HL-60/S4 treated with phorbol 12-myristate 13-acetate at 8.2 ng/mL for 4 days and 3 days (cell line): ENCODE data around the gene CELF4.

Source experiments
- in situ Hi-C: fragments of 300-500 bp; cut with MboI; formaldehyde crosslinking; loops from 2 replicates; pipeline ENCODE4 v1.15.0; 2022; ENCODE audit warnings: low sequenced_read_pairs

CELF4 gene

DNA sequence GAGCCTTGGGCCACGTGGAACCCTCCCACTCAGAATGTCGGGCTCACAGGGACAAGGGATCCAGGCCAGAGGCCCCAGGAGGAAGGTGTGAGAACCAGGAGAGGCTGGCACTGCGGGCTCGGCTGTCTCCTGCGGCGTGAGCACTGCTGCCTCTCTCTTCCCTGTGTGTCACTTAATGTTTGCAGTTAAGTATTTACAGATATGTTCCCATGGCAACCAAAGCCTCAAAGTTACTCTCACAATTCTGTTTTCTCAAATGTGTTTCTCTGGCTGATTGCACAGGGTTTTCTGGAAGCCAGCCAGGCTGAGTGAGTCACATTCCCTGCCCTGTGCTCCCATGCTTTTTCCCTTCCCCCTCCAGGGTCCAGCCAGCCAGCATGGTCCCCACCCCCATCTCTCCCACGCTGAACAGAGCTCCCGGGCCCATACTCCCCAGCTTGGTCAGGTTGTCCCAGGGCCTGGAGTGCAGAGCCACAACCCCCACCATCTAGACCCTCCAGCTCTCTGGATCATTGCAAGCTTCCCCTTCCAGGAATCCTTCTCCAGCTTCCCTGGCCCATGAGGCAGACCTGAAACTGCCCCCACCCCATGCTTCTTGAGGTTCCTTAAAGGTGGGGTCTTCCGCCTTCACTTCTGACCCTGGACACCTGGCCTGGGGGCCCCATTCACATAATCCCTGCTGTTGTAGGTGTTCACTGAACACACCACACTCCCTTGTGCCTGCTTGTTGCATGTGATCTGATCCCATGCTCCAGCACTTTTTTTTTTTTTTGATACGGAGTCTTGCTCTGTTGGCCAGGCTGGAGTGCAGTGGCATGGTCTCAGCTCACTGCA lies 265.9 kb downstream of the CELF4 start:
- in situ Hi-C loops = no loop called here

DNA sequence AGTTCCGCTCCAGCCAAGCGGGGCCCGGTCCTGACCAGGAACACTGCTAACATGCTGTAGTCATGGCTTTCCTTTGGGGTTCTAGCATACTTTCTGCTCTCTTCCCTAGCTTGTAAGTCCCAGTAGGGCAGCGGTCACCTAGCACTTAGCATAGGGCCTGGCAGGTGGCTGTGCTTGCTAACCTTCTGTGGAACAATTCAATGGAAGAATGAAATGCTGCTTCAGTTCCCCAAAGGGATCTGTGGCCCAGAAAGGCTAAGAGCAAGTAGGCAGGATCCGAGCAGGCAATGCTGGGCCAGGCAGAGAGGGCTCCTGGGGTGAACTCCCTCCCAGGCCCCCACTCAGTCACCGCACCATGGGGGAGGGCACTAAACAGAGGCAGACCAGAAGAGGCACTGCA lies 266.8 kb downstream of the CELF4 start:
- in situ Hi-C loops = no loop called here

DNA sequence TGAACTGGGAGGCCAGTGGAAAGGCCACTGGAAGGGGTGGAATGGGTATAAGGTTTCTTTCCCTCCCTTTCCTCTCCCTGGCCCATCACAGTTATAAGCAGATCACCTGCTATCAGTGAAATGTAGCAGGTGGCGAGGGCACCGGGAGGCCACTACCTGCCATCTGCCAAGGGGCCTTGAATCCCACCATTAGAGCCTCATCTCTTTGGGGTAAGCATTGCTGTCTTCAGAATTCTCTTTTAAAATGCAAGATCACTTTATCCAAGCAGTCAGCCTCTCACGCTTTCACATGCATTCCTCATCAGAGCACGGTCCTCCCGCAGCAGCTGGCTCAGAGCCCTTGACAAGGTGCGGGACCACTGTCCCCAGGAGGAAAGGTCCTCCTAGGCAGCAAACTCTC lies 268.5 kb downstream of the CELF4 start:
- in situ Hi-C loops = no loop called here

DNA sequence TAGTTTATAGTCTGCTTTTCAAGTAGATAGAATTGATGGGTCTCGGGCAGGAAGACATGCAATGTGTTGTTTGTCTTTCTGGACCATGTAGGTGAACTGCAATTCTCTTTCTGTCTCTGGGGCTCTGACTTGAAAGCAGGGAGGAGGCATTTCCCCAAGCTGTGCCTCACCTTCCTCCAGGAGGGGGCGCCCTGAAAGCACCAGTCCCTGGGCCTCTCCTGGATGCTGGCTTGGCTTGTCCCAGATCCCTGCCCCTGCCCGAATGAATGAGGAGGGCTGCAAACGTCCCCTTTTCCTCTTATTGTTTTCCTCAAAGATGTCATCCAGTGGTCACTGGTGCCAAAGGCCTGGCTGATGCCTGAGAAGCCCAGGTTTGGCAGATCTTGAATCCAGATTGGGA lies 270.6 kb downstream of the CELF4 start:
- in situ Hi-C loops = no loop called here

DNA sequence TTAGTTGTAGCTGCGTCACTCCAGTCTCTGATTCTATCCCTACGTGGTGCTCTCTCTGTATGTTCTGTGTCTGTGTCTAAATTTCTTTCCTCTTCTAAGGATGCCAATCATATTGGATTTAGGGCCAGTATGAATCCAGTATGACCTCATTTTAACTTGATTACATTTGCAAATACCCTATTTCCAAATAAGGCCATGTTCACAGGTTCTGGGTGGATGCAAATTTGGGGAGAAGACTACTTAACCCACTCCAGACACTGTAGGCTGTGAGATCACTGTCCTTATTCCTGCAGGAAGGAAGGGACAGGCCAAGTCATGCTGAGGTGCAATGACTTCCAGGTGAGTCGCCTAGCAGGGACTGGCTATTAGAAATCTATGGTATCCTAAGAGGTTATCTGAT lies 272.2 kb downstream of the CELF4 start:
- in situ Hi-C loops = no loop called here

DNA sequence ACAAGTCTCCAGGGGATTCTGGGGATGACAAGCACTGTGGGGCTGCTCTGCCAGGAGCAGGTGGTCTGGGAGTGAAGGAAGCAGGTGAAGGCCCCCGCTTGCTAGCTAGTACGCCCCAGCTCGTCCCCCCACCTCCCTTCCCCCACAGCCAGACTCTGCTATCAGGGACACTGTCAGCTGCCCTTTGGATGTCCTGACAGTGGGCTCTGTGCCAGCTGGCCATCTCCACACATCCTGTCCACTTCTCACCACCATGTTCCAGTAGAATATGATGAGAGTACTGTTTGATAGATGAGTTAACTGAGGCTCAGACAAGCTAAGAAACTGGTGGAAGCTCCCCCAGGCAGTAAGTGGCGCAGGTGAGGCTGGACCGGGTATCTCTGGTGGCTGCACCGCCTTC lies 276.2 kb downstream of the CELF4 start:
- in situ Hi-C loops = no loop called here

DNA sequence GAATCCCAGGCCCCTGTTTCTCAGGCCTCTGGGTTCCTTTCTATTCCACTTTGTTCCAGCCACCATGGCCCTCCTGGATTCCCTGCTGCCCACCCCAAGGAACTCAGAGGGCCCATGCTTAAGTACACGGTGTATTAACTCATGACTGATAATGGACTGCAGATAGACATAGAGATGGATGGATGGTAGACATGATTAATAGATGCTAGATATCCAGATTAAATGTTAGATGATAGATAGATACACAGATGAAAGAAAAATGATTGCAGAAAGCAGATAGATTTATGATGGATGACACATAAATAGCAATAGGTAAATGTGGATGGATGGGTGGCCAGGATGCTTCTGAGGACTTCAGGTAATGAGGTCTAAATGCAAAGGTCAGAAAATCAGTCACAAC lies 278.0 kb downstream of the CELF4 start:
- in situ Hi-C loops = no loop called here

DNA sequence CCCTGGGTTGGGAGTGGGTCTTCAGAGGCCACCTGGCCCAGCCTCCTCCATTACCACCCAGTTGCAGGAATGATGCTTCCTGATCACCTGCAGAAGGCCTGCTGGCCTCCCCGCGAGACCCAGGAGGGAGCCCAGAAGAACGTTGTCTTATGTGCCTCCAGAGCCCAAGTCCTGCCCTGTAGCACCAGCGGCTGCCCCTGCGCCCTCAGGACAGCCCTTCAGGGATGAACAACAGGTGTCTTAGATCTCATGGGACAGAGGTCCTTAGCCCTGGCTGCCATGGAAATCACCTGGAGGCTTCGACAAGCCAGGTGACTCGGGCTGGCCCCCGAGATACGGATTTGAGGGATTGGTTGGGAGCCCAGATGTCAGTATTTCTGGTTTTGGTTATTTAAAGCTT lies 278.8 kb downstream of the CELF4 start:
- in situ Hi-C loops = no loop called here

DNA sequence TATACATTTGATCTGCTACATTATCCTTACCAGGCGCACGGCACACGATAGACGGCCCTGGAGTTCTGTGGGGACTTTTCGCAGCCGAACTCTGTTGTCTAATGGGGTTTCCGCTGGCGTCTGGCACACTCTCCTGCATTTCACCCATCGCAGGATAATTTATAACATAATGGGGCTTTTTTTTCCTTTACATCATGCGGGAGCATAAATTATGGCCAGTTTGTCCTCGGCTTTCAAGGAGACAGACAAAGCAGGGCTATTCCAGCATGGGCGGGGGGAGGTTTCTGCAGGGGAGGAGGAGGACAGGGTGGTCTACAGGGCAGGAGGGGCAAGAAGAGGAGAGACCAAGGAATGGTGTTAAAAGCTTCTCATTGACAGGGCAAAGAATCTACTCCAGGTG lies 279.8 kb downstream of the CELF4 start:
- in situ Hi-C loops = no loop called here

DNA sequence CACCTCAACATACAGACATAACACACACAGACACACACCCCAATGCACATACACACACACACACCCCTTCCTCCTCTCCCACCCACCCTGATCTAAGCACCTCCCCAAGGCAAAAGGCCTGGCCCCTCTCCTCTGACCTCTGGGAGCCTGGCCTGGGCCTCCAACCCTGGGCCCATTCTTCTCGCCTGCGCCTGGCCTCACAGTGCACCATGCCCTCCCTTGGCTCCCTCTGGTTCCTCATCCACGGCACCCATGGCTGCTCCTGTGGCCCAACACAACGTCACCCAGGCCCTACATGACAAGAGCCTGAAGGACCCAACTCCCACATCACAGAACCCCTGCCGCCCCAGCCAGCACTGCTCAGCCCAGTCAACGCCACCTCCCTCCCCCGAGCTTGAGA lies 281.3 kb downstream of the CELF4 start:
- in situ Hi-C loops = no loop called here

DNA sequence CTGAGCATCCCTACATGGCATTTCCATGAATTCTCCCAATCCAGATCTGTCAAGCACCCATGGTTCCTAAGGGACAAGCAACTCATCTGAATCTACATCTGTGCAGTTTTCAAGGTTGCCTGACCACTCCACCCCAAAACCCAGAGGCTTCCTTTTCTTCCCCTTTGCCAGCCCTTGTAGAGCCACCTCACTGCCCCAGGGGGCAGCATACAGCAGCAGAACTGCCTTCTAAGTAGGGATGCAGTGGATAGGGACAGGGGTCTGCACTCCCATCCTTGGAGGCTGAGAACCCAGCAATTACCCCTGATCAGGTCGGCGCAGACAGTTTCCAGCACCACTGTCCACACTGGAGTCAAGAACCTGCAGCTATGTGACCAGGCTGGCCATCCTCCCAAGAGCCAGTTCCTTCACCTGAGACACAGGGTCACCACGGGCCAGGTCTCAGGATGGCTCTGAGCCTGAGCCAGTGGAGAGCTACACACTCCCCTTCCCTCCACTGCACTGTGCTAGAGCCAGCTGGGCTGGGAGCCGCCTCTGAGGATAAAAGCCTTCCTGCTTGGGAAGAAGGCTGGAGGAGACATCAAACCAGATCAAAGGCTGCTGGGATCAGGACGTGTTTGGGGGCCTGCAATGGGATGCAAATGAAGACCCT lies 283.1 kb downstream of the CELF4 start:
- in situ Hi-C loops = no loop called here

DNA sequence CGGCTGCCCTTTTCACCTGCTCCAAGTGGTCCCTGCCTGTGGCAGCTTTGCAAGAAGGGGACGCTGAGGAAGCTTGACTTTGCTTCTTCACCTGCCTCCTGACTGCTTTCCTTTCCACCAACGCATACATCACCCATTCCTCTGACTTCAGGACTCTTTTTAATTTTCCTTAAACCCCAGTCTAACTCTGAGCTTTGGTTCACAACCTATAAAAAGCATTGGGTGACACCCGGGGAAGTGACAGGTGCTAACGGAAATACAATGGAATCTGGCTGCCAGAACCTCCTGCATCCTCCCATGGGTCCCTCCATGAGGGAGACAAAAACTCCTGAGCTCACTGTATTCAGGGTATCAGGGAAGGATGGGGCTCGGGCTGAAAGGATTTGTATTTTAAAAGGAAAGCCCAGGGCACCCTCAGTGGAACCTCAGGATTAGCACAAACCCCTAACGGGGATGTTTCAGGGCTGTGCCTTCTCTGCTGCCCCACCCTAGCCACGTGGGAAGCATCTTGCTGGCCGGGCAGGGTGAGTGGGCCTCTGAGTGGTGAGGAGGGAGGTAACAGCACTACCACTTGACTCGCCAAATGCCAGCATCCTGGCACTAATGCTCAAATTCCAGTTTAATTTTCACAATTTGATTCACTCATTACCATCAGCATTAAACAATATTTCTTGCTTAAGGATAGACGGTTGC lies 284.8 kb downstream of the CELF4 start:
- in situ Hi-C loops = no loop called here

DNA sequence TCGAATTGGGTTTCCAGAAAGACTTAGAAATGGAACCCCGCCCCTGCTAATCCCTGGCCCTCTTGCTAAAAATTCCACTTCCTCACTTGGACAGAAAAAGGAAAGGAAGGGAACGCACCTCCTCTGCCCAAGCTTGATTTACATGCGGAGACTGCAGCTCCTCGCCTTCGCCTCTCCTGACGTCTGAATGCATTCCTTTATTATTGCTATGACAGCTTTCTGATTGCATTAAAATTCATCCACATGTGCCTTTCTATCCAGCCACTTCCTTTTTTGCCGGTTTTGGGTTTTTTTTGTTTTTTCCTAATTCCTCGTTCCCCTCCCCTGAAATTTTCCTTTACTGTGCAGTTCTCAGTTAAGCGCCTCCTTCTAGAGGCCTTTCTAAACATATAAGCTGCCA lies 287.8 kb downstream of the CELF4 start:
- in situ Hi-C loops = no loop called here

DNA sequence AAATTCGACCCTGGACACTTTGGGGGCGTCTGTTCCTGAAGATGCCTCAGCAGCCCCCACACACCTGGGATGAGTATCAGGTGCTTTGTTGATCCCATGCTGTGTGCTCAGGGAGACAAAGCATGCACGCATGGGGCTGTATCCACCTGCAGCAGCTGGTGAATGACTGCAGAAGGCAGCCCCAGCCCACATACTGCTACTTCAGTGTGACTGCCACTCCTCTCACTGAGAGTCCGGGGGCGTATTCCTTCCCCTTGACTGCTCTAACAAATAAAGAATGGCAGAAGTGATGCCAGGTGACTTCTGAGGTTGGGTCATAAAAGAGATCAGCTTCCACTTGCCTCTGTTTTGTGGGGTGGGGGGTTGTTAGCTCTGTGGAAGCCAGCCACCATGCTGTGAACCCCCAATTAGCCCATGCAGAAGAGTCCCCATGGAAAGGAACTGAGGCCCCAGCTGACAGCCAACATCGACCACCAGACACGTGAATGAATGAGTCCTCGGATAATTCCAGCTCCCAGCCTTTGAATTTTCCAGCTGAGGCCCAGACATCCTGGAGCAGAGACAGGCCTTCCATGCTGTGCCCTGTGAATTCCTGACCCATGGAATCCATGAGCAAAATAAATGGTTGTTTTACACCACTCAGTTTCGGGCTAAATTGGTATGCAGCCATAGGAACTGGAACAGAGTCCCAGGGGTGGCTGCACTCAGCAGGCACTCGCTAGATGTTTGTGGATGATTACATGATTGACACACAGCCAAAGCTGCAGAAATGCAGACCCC lies 289.3 kb downstream of the CELF4 start:
- in situ Hi-C loops = no loop called here

DNA sequence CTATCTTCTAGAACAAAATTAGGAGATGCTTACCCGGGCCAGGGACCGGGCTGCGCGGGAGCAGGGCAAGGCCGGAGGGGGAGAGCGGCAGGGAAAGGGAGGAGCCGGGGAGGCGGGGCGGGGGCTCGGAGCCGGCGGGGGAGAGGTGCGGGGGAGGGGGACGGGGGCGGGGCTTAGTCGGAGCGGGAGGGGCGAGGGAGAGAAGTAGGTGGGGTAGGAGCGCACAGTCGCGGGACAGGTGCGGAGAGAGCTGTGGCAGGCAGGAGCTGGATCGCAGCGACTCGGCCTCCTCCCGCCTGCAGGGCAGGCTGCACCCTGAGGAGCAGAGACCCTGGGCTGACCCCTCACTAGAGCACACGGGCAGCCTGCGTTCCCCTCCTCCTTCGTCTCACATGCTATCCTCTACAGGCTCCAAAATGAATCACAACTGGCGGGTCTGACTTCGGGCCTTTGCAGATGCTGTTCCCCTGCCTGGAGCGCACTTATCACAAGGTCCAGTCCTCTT lies 290.3 kb downstream of the CELF4 start:
- in situ Hi-C loops = no loop called here

DNA sequence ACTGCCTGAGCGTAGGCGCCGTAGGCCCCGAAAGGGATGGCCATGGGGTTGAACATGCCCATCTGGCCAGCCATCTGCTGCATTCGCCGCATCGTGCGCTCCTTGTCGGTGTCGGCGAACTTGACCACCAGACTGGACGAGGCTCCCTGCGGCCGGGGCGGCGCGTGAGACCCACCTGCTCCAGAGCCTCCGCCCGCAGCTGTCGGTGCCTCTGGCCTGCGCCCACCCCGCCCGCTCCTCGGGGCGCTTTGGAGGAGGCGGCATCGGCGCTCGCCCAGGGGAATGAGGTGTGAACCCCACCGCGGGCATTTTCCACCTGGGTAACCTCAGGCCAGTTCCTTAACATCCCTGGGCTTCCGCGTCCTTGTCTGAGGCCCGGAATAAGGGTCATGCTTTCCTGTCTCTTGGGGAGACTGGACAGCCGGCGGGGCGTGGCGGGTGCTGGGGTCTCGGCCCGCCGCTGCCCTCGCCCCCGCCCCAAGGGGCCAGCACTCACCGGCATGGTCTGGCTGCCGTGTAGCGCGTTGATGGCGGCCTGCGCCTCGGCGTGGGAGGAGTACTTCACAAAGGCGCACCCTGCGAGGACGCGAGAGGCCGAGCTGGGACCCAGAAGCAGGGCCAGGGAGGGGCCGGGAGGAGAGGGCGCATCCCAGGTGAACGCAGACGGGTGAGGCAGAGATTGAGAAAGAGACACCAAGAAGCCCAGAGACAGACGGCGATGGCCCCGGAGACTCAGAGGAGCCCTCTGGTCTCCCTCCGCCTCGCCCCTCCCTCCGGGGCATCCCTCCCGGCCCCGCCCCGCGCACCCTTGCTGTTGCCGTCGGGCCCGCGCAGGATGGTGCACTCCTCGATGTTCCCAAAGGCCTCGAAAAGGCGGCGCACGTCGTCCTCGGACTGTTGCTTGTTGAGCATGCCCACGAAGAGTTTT lies 291.0 kb downstream of the CELF4 start:
- in situ Hi-C loops = no loop called here

DNA sequence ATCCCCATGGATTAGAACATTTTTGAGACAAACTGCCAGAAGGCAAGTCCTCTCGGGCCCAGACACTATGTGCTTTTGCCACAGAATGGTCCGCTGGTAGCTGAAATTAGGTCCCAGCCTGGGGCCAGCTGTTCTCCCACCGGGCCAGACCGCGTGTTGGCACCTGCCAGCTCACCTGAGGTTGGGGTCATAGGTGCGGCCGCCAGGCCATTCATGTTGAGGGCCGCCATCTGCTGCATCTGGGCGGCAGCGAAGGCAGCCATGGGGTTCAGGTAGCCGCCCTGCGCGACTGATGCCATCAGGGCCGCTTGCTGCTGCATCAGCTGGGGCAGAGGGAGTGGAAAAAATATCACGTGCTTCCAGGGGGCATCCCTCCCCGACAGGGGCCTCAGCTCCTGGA lies 292.8 kb downstream of the CELF4 start:
- in situ Hi-C loops = no loop called here

DNA sequence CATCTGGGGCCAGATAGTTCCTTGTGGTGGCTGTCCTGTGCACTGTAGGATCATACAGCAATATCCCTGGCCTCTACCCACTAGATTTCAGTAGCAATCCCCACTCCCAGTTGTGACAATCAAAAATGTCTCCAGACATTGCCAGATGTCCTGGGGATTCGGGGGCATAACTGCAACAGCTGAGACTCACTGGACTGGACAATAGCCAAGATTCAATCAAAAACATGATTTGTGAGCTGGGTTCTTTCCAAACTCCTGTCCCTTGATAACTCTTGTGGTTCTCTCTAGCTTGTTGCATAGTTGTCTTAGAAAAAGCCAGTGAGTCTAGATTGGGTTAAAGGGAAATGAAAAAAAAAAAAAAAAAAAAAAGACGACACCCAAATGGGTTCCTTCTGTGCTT lies 293.4 kb downstream of the CELF4 start:
- in situ Hi-C loops = no loop called here

DNA sequence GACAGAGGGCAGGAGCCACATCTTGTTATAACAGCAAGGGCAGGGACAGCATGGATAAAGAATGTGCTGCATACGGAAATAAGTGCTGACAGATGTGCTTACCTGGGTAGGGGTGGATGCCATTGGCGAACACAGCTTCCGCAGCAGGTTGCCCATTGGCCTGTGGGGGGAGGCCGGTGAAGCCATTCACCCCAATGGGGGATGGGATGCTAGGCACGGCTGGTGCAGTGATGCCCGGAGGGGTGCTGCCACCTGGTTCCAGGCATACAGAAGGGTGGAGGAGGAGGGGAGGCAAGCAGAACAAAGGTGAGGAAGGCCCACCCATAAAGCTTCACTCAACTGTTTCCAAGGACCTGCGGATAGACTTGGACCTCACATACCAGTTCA lies 294.9 kb downstream of the CELF4 start:
- in situ Hi-C loops = no loop called here

DNA sequence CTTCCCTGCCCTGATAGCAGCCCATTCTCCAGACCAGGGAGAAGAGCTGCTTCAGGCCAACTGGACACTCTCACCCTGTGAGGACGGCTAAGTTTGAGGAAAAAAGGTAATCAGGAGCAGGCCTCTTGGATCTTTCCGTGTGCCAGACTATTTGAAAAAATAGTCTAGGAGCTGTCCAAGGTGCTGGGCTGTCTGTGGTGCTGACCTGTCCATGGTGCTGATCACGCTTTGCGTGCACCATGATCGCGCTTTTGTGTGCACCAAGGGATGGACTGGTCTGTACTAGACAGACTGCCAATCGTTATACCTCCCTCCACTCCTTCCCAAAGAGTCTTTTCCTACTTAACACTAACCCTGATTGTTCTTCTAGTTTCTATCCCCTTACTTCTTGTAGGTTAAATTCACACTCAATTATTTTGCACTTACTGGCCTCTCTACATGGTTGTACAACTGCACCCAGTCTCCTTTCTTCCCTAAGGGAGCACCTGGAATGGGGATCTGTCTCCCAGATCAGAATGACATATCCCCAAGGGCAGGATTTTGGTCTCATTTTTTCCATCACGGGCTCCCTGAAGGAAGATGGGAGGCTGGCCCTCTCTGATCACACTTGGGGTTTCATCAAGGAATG lies 295.4 kb downstream of the CELF4 start:
- in situ Hi-C loops = no loop called here
